Measurements from ENCODE around the gene PRDX4. TPM values are rescaled to one million over a fixed set of nuclear protein-coding genes. Genes with fewer than 3 reads are reported as not detected.

The PRDX4 gene
- total RNA-seq, 1 donor from 2014 or later = 34.7 TPM

DNA sequence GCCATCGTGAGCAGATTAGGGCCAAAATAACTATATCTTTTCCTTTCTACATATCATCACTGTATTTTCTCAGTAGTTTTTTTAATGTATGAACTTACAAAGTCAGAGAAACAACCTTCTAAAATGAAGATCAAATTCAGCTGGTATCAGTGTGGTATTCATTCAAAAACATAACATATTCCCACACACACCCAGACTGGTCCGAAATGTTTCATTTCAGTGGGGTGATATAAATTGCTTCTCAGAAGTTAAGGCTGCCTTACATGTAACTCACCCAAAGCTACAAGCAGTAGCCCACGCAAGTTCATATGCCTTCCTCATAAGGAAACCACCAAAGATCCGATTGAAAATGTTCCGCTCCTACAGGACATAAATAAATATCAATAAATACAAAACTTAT, 37.9 kb downstream of the PRDX4 start:
- TF ChIP-seq, protein P1, sequence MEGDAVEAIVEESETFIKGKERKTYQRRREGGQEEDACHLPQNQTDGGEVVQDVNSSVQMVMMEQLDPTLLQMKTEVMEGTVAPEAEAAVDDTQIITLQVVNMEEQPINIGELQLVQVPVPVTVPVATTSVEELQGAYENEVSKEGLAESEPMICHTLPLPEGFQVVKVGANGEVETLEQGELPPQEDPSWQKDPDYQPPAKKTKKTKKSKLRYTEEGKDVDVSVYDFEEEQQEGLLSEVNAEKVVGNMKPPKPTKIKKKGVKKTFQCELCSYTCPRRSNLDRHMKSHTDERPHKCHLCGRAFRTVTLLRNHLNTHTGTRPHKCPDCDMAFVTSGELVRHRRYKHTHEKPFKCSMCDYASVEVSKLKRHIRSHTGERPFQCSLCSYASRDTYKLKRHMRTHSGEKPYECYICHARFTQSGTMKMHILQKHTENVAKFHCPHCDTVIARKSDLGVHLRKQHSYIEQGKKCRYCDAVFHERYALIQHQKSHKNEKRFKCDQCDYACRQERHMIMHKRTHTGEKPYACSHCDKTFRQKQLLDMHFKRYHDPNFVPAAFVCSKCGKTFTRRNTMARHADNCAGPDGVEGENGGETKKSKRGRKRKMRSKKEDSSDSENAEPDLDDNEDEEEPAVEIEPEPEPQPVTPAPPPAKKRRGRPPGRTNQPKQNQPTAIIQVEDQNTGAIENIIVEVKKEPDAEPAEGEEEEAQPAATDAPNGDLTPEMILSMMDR (IDR thresholded peaks at IDR 0.05; ENCODE audit: borderline replicate concordance) = no peak
- Histone ChIP-seq H3K27me3 (ENCODE audit: low read depth) (no peaks in the 10 kb centered on the region), H3K27ac (replicated peaks) (no peak overlapping the region), H3K4me1 (no peaks in the 10 kb centered on the region), H3K4me3 (no peak overlapping the region), H3K9me3 (replicated peaks) (no peaks in the 10 kb centered on the region), H3K36me3 (peaks cover 60% of the 10 kb centered on the region)
- no peak for DNase-seq
- intact Hi-C loops (cut with micrococcal nuclease) = no loop called here

DNA sequence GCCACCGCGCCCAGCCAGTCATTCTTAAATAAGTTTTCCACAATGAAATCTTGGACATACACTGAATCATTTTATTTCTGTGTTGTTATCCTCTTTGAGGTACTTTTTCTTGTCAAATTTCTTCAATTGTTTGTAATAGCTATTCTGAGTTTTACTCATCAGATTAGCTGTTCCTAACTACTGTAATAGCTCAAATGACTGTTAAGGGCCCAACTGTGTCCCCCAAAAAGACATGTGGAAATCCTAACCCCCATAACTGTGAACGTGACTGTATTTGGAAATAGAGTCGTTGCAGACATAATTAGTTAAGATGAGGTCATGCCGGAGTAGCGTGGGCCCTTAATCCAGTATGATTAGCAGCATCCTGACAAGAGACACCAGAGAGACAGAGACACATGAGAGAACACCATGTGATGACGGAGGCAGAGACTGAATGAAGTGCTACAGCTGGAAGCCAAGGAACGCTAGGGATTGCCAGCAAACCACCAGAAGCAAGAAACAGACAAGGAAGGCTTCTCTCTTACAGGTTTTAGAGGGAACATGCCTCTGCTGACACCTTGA, 52.9 kb downstream of the PRDX4 start:
- DNase-seq = no peak
- Histone ChIP-seq H3K27ac (replicated peaks) (no peak overlapping the region), H3K9me3 (replicated peaks) (no peaks in the 10 kb centered on the region), H3K4me3 (no peak overlapping the region), H3K27me3 (ENCODE audit: low read depth) (no peaks in the 10 kb centered on the region), H3K4me1 (no peaks in the 10 kb centered on the region), H3K36me3 (peaks cover 63% of the 10 kb centered on the region)
- TF ChIP-seq, protein P1 (IDR thresholded peaks at IDR 0.05; ENCODE audit: borderline replicate concordance) = no peak
- intact Hi-C loops (cut with micrococcal nuclease) = no loop called here

DNA sequence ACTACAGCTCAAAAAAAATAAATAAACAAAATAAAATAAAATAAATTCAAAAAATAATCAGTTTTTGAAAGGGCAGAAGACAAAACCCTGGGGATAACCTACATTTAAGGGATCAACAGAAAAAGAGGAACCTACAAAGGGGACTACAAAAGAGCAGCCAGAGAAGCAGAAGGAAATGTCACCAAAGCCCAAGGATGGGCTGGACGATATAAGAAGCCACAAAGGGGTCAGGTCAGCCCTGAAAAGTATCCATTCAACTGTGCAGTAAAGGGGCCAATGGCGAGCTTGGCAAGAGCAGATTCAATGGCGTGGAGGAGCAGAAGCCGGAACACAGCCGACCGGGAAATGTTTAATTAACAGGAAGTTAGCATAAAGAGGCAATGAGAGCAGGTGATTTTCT, 58.9 kb downstream of the PRDX4 start:
- Histone ChIP-seq H3K4me3 (no peak overlapping the region), H3K27me3 (ENCODE audit: low read depth) (no peaks in the 10 kb centered on the region), H3K36me3 (peaks cover 59% of the 10 kb centered on the region), H3K4me1 (no peaks in the 10 kb centered on the region), H3K9me3 (replicated peaks) (no peaks in the 10 kb centered on the region), H3K27ac (replicated peaks) (no peak overlapping the region)
- intact Hi-C loops (cut with micrococcal nuclease) = no loop called here
- TF ChIP-seq, protein P1 (IDR thresholded peaks at IDR 0.05; ENCODE audit: borderline replicate concordance) = no peak
- DNase-seq = no peak

DNA sequence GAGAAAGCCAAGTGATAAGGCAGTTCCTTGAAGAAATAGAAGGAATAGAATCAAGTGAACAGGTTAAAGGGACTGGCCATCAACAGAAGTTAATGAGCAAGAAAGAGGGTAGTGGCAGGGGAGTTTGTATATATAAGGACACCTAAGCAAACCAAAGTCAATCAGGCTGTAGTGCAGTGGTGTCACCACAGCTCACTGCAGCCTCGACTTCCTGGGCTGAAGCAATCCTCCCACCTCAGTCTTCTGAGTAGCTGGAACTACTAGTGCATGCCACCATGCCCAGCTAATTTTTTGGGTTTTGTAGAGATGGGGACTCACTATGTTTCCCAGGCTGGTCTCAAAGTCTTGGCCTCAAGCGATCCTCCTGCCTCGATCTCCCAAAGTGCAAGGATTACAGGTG, 59.9 kb downstream of the PRDX4 start:
- Histone ChIP-seq H3K4me1 (no peaks in the 10 kb centered on the region), H3K9me3 (replicated peaks) (no peaks in the 10 kb centered on the region), H3K27ac (replicated peaks) (no peak overlapping the region), H3K4me3 (no peak overlapping the region), H3K27me3 (ENCODE audit: low read depth) (no peaks in the 10 kb centered on the region), H3K36me3 (peaks cover 56% of the 10 kb centered on the region)
- TF ChIP-seq, protein P1 (IDR thresholded peaks at IDR 0.05; ENCODE audit: borderline replicate concordance) = no peak
- intact Hi-C loops (cut with micrococcal nuclease) = no loop called here
- no peak for DNase-seq

DNA sequence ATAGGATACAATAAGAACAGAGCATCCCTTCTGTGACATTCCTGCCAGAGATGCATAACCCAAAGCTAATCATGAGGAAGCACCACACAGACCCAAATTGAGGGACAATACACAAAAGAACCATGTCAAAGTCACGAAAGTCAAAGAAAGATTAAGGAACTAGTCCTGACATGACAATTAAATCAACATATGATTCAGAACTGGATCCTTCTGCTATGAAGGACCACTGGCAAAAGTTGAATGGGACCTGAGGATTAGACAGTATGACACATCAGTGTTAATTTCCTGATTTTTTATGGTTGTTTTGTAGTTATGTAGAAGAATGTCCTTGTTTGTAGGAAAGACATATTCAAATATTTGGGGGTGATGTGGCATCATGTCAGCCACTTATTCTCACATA, 61.9 kb downstream of the PRDX4 start:
- Histone ChIP-seq H3K27ac (replicated peaks) (no peak overlapping the region), H3K9me3 (replicated peaks) (no peaks in the 10 kb centered on the region), H3K27me3 (ENCODE audit: low read depth) (no peaks in the 10 kb centered on the region), H3K4me1 (no peaks in the 10 kb centered on the region), H3K36me3 (peaks cover 39% of the 10 kb centered on the region), H3K4me3 (no peak overlapping the region)
- intact Hi-C loops (cut with micrococcal nuclease) = no loop called here
- DNase-seq = no peak
- TF ChIP-seq, protein P1 (IDR thresholded peaks at IDR 0.05; ENCODE audit: borderline replicate concordance) = no peak

Measured in left ventricle myocardium inferior (tissue), 1 donor.